ENCODE results near the gene RSRC1. TPM values are rescaled to one million over a fixed set of nuclear protein-coding genes. Genes with fewer than 3 reads are reported as not detected.
A peak's percentile ranks its signal among the peaks of the same experiment; 100 is the strongest.

Gene RSRC1
- total and polyA plus RNA-seq, 11 donors: 9.5 to 24.9 (median 21.3) TPM

- H3K4me1 ChIP-seq: peaks cover 0 to 19% (median 0%) of the 10 kb centered on the region in 12 donors
- no peaks in the 10 kb centered on the region for H3K36me3 ChIP-seq
- no peaks in the 10 kb centered on the region for H3K9me3 ChIP-seq
- H3K27me3 ChIP-seq: no peaks in the 10 kb centered on the region
- no peak for ATAC-seq
- no peak overlapping the region for H3K4me3 ChIP-seq
- no peak overlapping the region for H3K27ac ChIP-seq
- TF ChIP-seq POLR2A (IDR thresholded peaks at IDR 0.05) (no peak), CTCF (IDR thresholded peaks at IDR 0.05) (no peak)
- intact Hi-C loops (cut with DNase I): no loop called here
- DNase-seq: no peak
Measured at GRCh38 chr3:158165730-158166129, 55.8 kb downstream of the RSRC1 start.

GRCh38 chr3:158166223-158166622, 56.3 kb downstream of the RSRC1 start:
- 91 to 94% (median 92%) methylated on average over 2 of the region's 2 CpGs for WGBS, 4 donors
- TF ChIP-seq CTCF (IDR thresholded peaks at IDR 0.05) (no peak), POLR2A (IDR thresholded peaks at IDR 0.05) (no peak)
- no peak overlapping the region for H3K27ac ChIP-seq
- H3K4me3 ChIP-seq: no peak overlapping the region
- H3K4me1 ChIP-seq: peaks cover 0 to 19% (median 0%) of the 10 kb centered on the region in 12 donors
- no peaks in the 10 kb centered on the region for H3K9me3 ChIP-seq
- ATAC-seq (no peak), DNase-seq (no peak)
- intact Hi-C loops (cut with DNase I): no loop called here
- H3K27me3 ChIP-seq: no peaks in the 10 kb centered on the region
- no peaks in the 10 kb centered on the region for H3K36me3 ChIP-seq

GRCh38 chr3:158167737-158168557, 58.1 kb downstream of the RSRC1 start:
- no peak overlapping the region for H3K27ac ChIP-seq
- no peak overlapping the region for H3K4me3 ChIP-seq
- no peaks in the 10 kb centered on the region for H3K36me3 ChIP-seq
- H3K27me3 ChIP-seq: no peaks in the 10 kb centered on the region
- H3K9me3 ChIP-seq: no peaks in the 10 kb centered on the region
- TF ChIP-seq POLR2A (IDR thresholded peaks at IDR 0.05) (no peak), CTCF (IDR thresholded peaks at IDR 0.05) (no peak)
- WGBS, 4 donors: 77 to 87% (median 79%) methylated on average over 6 of the region's 6 CpGs
- ATAC-seq (peak in 2 of 4 donors; percentile 61 to 72), DNase-seq (no peak)
- peaks cover 0 to 19% (median 0%) of the 10 kb centered on the region in 12 donors for H3K4me1 ChIP-seq
- intact Hi-C loops (cut with DNase I): no loop called here

- intact Hi-C loops (cut with DNase I): no loop called here
- Histone ChIP-seq H3K27ac (no peak overlapping the region), H3K4me1 (peaks cover 0 to 19% (median 0%) of the 10 kb centered on the region in 12 donors), H3K27me3 (no peaks in the 10 kb centered on the region), H3K9me3 (no peaks in the 10 kb centered on the region), H3K36me3 (no peaks in the 10 kb centered on the region), H3K4me3 (no peak overlapping the region)
- ATAC-seq (no peak), DNase-seq (no peak)
- 78 to 86% (median 80%) methylated on average over 2 of the region's 2 CpGs for WGBS, 4 donors
- TF ChIP-seq POLR2A (IDR thresholded peaks at IDR 0.05) (no peak), CTCF (IDR thresholded peaks at IDR 0.05) (no peak)
Measured at GRCh38 chr3:158169091-158169491, 59.2 kb downstream of the RSRC1 start.
